ENCODE results near the gene CDC5L.

The CDC5L gene

GRCh38 chr6:44386364-44386928 lies 1.1 kb upstream of the CDC5L start:
- H3F3A ChIP-seq (ENCODE audit: insufficient read depth, low read length), result no peaks in the 10 kb centered on the region
- H3K27me3 ChIP-seq (ENCODE audit: insufficient read depth, low read length), result no peaks in the 10 kb centered on the region
- no peak for TF ChIP-seq CTCF (IDR thresholded peaks at IDR 0.05; ENCODE audit: low read length)
- no peaks in the 10 kb centered on the region for H3K9me3 ChIP-seq (ENCODE audit: low read length)
- peak overlapping the region; percentile 76 for H2AFZ ChIP-seq (ENCODE audit: low read length)
- H3K36me3 ChIP-seq (ENCODE audit: insufficient read depth, low read length), result peaks cover 12% of the 10 kb centered on the region
- peaks cover 27% of the 10 kb centered on the region for H3K4me1 ChIP-seq (ENCODE audit: insufficient read depth, low read length, severe bottlenecking)
- peaks cover 26% of the 10 kb centered on the region for H3K79me2 ChIP-seq (ENCODE audit: insufficient read depth, low read length)
- no peak overlapping the region for H3K27ac ChIP-seq (ENCODE audit: low read depth, low read length, poor library complexity, severe bottlenecking)
- peak overlapping the region; percentile 79 for H3K4me3 ChIP-seq (ENCODE audit: low read depth, low read length, poor library complexity, severe bottlenecking)
- no peaks in the 10 kb centered on the region for H3K9me2 ChIP-seq (ENCODE audit: low read depth, low read length)
- no peaks in the 10 kb centered on the region for H4K20me1 ChIP-seq (ENCODE audit: insufficient read depth, low read length)
- peak overlapping the region; percentile 82 for H3K9ac ChIP-seq (ENCODE audit: low read length)
- H3K4me2 ChIP-seq (ENCODE audit: low read length), result peak overlapping the region; percentile 89

- peak overlapping the region; percentile 89 for H3K4me2 ChIP-seq (ENCODE audit: low read length)
- no peaks in the 10 kb centered on the region for H3K27me3 ChIP-seq (ENCODE audit: insufficient read depth, low read length)
- H3K9me3 ChIP-seq (ENCODE audit: low read length), result no peaks in the 10 kb centered on the region
- peak overlapping the region; percentile 82 for H3K9ac ChIP-seq (ENCODE audit: low read length)
- peak overlapping the region; percentile 89 for H3K27ac ChIP-seq (ENCODE audit: low read depth, low read length, poor library complexity, severe bottlenecking)
- H2AFZ ChIP-seq (ENCODE audit: low read length), result peak overlapping the region; percentile 76
- H3K79me2 ChIP-seq (ENCODE audit: insufficient read depth, low read length), result peaks cover 26% of the 10 kb centered on the region
- no peaks in the 10 kb centered on the region for H4K20me1 ChIP-seq (ENCODE audit: insufficient read depth, low read length)
- H3K9me2 ChIP-seq (ENCODE audit: low read depth, low read length), result no peaks in the 10 kb centered on the region
- TF ChIP-seq EZH2 (IDR thresholded peaks at IDR 0.05; ENCODE audit: borderline replicate concordance, low read length), result no peak
- TF ChIP-seq CTCF (IDR thresholded peaks at IDR 0.05; ENCODE audit: low read length), result no peak
- peaks cover 27% of the 10 kb centered on the region for H3K4me1 ChIP-seq (ENCODE audit: insufficient read depth, low read length, severe bottlenecking)
- H3K4me3 ChIP-seq (ENCODE audit: low read depth, low read length, poor library complexity, severe bottlenecking), result peak overlapping the region; percentile 79
- peaks cover 17% of the 10 kb centered on the region for H3K36me3 ChIP-seq (ENCODE audit: insufficient read depth, low read length)
- no peaks in the 10 kb centered on the region for H3F3A ChIP-seq (ENCODE audit: insufficient read depth, low read length)
Measured at GRCh38 chr6:44386929-44387345, 569 bp upstream of the CDC5L start.

GRCh38 chr6:44388135-44388487 lies 605 bp downstream of the CDC5L start:
- peaks cover 28% of the 10 kb centered on the region for H3K36me3 ChIP-seq (ENCODE audit: insufficient read depth, low read length)
- H3K4me3 ChIP-seq (ENCODE audit: low read depth, low read length, poor library complexity, severe bottlenecking), result peak overlapping the region; percentile 79
- peaks cover 26% of the 10 kb centered on the region for H3K79me2 ChIP-seq (ENCODE audit: insufficient read depth, low read length)
- H3K9me3 ChIP-seq (ENCODE audit: low read length), result no peaks in the 10 kb centered on the region
- H2AFZ ChIP-seq (ENCODE audit: low read length), result no peak overlapping the region
- peak overlapping the region; percentile 82 for H3K9ac ChIP-seq (ENCODE audit: low read length)
- H3K9me2 ChIP-seq (ENCODE audit: low read depth, low read length), result no peaks in the 10 kb centered on the region
- no peaks in the 10 kb centered on the region for H3K27me3 ChIP-seq (ENCODE audit: insufficient read depth, low read length)
- peak overlapping the region; percentile 98 for H3K4me2 ChIP-seq (ENCODE audit: low read length)
- H3K4me1 ChIP-seq (ENCODE audit: insufficient read depth, low read length, severe bottlenecking), result peaks cover 27% of the 10 kb centered on the region
- H4K20me1 ChIP-seq (ENCODE audit: insufficient read depth, low read length), result no peaks in the 10 kb centered on the region
- TF ChIP-seq CTCF (IDR thresholded peaks at IDR 0.05; ENCODE audit: low read length), result no peak
- no peak for TF ChIP-seq EZH2 (IDR thresholded peaks at IDR 0.05; ENCODE audit: borderline replicate concordance, low read length)
- no peaks in the 10 kb centered on the region for H3F3A ChIP-seq (ENCODE audit: insufficient read depth, low read length)
- H3K27ac ChIP-seq (ENCODE audit: low read depth, low read length, poor library complexity, severe bottlenecking), result no peak overlapping the region

Data from OCI-LY1 (cell line).